Tibial nerve (tissue), 4 donors: ENCODE results near the gene NFATC3.

ENCODE experiments used
- EP300 ChIP-seq, 2 donors: sonication (generic); formaldehyde crosslinking; IDR thresholded peaks; one replicate each; pipeline ENCODE4 v1.6.1; 2017; ENCODE audit warnings: antibody characterized with exemption in 2 of 2, mild to moderate bottlenecking in 1 of 2
- TF ChIP-seq, protein P1 (sequence below), 5 experiments: fragments of 200-600 bp in 3 of 5; fragments of 450-650 bp in 2 of 5; sonication (generic) in 3 of 5; IDR thresholded peaks; one replicate each; pipeline ENCODE4 v1.5.1; 2016 to 2019; ENCODE audit warnings: antibody characterized with exemption in 5 of 5, mild to moderate bottlenecking in 3 of 5, moderate library complexity in 2 of 5

- no peak for TF ChIP-seq EP300 (IDR thresholded peaks at IDR 0.05)
- TF ChIP-seq, protein P1, sequence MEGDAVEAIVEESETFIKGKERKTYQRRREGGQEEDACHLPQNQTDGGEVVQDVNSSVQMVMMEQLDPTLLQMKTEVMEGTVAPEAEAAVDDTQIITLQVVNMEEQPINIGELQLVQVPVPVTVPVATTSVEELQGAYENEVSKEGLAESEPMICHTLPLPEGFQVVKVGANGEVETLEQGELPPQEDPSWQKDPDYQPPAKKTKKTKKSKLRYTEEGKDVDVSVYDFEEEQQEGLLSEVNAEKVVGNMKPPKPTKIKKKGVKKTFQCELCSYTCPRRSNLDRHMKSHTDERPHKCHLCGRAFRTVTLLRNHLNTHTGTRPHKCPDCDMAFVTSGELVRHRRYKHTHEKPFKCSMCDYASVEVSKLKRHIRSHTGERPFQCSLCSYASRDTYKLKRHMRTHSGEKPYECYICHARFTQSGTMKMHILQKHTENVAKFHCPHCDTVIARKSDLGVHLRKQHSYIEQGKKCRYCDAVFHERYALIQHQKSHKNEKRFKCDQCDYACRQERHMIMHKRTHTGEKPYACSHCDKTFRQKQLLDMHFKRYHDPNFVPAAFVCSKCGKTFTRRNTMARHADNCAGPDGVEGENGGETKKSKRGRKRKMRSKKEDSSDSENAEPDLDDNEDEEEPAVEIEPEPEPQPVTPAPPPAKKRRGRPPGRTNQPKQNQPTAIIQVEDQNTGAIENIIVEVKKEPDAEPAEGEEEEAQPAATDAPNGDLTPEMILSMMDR (IDR thresholded peaks at IDR 0.05) = no peak
Measured at GRCh38 chr16:68090533-68090932, 5.4 kb downstream of the NFATC3 start.
